PFSK-1 (cell line): ENCODE results near the gene TNFRSF21.

ENCODE experiments used
- FOXP2 ChIP-seq: optimal IDR thresholded peaks from 2 replicates; pipeline ENCODE3; 2011; ENCODE audit warnings: borderline replicate concordance, control low read depth, inconsistent platforms; ENCODE audit not compliant: insufficient read depth; ENCODE audit errors: extremely low read length, extremely low read depth
- POLR2AphosphoS5 ChIP-seq: IDR thresholded peaks from 2 replicates; pipeline ENCODE4 v1.6.1; 2012; ENCODE audit warnings: low read depth, mild to moderate bottlenecking, control low read depth, low read length, moderate library complexity
- SIN3A ChIP-seq: IDR thresholded peaks from 2 replicates; pipeline ENCODE4 v1.6.1; 2012; ENCODE audit warnings: mild to moderate bottlenecking, low read length, moderate library complexity, borderline replicate concordance; ENCODE audit not compliant: insufficient read depth
- TAF1 ChIP-seq: IDR thresholded peaks from 2 replicates; pipeline ENCODE4 v1.6.1; 2012; ENCODE audit warnings: low read length, control low read depth, borderline replicate concordance; ENCODE audit not compliant: insufficient read depth
- TF ChIP-seq, protein P1 (sequence below), 2 experiments: IDR thresholded peaks; 2 replicates each; pipeline versions ENCODE4 v1.6.1 to v1.8.0; 2011 to 2012; ENCODE audit warnings: low read depth in 2 of 2, low read length in 2 of 2, control low read depth in 1 of 2, inconsistent platforms in 1 of 2, mild to moderate bottlenecking in 1 of 2, moderate library complexity in 1 of 2; ENCODE audit not compliant: insufficient read depth in 1 of 2

Gene TNFRSF21

DNA sequence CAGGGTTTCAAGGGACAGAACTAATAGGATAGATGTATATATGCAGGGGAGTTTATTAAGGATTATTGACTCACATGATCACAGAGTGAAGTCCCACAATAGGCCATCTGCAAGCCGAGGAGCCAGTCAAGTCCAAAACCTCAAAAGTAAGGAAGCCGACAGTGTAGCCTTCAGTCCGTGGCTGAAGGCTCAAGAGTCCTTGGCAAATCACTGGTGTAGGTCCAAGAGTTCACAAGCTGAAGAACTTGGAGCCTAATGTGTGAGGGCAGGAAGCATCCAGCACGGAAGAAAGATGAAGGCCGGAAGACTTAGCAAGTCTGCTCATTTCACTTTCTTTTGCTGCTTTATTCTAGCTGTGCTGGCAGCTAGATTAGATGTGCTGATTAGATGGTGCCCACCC, 128.0 kb downstream of the TNFRSF21 start:
- no peak for TF ChIP-seq SIN3A
- no peak for TF ChIP-seq POLR2AphosphoS5
- no peak for TF ChIP-seq FOXP2
- TF ChIP-seq, protein P1, sequence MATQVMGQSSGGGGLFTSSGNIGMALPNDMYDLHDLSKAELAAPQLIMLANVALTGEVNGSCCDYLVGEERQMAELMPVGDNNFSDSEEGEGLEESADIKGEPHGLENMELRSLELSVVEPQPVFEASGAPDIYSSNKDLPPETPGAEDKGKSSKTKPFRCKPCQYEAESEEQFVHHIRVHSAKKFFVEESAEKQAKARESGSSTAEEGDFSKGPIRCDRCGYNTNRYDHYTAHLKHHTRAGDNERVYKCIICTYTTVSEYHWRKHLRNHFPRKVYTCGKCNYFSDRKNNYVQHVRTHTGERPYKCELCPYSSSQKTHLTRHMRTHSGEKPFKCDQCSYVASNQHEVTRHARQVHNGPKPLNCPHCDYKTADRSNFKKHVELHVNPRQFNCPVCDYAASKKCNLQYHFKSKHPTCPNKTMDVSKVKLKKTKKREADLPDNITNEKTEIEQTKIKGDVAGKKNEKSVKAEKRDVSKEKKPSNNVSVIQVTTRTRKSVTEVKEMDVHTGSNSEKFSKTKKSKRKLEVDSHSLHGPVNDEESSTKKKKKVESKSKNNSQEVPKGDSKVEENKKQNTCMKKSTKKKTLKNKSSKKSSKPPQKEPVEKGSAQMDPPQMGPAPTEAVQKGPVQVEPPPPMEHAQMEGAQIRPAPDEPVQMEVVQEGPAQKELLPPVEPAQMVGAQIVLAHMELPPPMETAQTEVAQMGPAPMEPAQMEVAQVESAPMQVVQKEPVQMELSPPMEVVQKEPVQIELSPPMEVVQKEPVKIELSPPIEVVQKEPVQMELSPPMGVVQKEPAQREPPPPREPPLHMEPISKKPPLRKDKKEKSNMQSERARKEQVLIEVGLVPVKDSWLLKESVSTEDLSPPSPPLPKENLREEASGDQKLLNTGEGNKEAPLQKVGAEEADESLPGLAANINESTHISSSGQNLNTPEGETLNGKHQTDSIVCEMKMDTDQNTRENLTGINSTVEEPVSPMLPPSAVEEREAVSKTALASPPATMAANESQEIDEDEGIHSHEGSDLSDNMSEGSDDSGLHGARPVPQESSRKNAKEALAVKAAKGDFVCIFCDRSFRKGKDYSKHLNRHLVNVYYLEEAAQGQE (IDR thresholded peaks at IDR 0.05; ENCODE audit: insufficient read depth in 1 of 2, low read depth in 2 of 2, low read length in 2 of 2) = no peak
- no peak for TF ChIP-seq TAF1
